ENCODE data around the gene AADACL3.
"Not testable (repeated sequence)": the region's sequence is repeated elsewhere in the genome, so short reads cannot be mapped to it uniquely, and the experiment has no call there.

Gene AADACL3, protein sequence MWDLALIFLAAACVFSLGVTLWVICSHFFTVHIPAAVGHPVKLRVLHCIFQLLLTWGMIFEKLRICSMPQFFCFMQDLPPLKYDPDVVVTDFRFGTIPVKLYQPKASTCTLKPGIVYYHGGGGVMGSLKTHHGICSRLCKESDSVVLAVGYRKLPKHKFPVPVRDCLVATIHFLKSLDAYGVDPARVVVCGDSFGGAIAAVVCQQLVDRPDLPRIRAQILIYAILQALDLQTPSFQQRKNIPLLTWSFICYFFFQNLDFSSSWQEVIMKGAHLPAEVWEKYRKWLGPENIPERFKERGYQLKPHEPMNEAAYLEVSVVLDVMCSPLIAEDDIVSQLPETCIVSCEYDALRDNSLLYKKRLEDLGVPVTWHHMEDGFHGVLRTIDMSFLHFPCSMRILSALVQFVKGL

DNA sequence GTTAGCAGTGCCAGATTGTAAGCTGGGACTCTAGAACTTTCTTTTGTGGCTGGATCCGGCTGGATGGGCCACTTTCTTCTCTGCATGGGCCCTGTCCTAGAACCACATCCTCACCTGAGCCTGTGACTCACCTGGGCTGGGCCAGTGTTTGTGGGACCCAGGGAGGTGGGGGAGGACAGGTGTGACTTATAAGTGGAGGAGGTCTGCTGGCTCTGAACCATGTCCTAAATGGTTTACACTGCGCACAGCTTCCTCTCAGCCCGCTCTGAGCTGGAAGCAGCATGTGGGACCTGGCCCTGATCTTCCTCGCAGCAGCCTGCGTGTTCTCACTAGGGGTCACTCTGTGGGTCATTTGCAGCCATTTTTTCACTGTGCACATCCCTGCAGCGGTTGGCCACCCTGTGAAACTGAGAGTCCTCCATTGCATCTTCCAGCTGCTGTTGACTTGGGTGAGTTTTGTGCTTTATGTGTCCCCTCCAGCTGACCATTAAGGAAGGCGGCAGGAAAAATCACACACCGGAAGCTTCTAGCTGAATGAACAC lies at the start of gene AADACL3:
AADACL3 (plus strand) TSS at position 215 of the 542 bp plus-strand sequence; CDS start at position 282, 67 bp downstream.
- DNase-seq (ENCODE audit: low read depth, low spot score): peak; percentile 27

DNA sequence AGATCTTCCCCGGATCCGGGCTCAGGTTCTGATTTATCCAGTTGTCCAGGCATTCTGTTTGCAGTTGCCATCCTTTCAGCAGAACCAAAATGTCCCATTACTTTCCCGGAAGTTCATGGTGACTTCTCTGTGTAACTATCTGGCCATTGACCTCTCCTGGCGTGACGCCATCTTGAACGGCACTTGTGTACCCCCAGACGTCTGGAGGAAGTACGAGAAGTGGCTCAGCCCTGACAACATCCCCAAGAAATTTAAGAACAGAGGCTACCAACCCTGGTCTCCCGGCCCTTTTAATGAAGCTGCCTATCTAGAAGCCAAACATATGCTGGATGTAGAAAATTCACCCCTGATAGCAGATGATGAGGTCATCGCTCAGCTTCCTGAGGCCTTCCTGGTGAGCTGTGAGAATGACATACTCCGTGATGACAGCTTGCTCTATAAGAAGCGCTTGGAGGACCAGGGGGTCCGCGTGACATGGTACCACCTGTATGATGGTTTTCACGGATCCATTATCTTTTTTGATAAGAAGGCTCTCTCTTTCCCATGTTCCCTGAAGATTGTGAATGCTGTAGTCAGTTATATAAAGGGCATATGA lies 49.7 kb upstream of the AADACL3 start:
- no peak for DNase-seq (ENCODE audit: low read depth, low spot score)

DNA sequence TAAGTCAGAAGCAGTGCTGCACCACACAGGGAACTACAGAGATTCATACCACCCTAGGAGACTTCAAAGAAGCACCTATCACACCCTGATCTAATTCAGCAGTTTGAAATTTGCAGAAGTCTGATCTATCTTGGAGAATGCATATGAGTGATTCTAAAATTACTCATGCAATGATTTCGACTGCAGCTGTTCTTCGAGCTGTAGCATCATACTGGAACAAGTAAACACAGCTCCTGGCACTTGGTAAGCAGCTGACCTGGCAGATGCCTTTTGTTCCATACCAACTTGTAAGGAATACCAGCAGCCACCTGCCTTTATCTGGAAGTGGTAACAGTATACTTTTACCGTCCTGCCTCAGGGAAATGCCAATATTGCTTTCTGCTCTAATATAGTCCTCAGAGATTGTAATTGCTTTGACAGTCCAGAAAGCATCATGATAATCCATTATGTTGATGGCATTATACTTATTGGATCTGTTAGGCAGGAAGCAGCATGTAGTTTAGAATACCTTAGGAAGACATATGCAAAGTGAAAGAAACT lies 46.3 kb upstream of the AADACL3 start:
- DNase-seq (ENCODE audit: low read depth, low spot score): no peak

DNA sequence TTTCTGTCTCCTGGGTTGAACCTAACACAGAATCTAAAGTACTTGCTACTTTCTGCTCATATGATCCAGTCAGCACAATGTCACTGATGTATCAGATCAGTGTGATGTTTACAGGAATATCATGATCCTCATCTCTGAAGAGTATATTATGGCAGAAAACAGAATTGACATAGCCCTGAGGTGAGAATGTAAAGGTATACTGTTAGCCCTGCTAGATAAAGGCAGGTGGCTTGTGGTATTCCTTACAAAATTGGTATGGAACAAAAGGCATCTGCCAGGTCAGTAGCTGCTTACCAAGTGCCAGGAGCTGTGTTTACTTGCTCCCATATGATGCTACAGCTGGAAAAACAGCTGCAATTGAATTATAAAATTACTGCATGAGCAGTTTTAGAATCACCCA lies 41.6 kb upstream of the AADACL3 start:
- no peak for DNase-seq (ENCODE audit: low read depth, low spot score)

DNA sequence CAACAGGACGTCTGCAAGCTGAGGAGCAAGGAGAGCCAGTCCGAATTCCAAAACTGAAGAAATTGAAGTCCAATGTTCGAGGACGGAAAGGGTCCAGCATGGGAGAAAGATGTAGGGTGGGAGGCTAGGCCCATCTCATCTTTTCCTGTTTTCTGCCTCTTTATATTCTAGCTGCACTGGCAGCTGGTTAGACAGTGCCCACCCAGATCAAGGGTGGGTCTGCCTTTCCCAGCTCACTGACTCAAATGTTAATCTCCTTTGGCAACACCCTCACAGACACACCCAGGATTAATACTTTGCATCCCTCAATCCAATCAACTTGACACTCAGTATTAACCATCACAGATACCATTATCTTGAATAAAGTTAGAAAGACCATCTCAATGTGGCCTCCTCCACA lies 39.8 kb upstream of the AADACL3 start:
- not testable (repeated sequence) for DNase-seq (ENCODE audit: low read depth, low spot score)

DNA sequence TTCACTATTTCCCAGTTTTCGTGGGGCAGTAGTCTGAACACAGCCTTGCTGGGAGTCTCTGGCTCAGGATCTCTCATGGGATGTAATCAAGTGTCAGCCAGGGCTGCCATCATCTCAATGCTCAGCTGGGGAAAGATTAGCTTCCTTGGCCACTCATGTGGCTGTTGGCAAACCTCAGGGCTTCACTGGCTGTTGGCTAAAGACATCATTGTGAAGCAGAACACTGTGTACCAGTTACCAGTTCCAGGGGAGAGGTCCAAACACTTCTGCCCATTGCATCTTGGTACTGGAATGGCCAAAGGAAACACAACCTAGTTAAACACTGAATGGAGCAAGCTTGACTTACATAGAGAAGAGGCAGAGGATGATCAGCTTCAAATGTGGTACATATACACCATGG lies 38.3 kb upstream of the AADACL3 start:
- DNase-seq (ENCODE audit: low read depth, low spot score): no peak

DNA sequence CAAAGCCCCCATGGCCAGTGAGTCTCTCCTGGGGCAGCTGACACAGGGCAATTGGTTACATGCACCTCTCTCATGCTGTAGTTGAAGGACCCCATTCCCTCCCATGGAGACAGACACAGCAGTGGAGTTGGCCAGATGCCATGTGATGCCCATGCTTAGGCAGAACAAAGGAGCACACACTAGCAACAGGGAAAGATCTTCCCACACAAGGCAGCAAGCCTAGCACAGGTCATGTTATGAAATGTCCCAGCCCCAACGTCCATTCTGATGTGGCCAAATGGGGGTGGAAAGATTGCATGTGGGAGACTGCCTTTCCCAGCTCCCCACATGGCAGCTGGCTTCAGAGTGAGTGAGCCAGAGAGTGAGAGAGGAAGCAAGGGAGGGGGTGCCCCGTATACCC lies 37.6 kb upstream of the AADACL3 start:
- DNase-seq (ENCODE audit: low read depth, low spot score): no peak

DNA sequence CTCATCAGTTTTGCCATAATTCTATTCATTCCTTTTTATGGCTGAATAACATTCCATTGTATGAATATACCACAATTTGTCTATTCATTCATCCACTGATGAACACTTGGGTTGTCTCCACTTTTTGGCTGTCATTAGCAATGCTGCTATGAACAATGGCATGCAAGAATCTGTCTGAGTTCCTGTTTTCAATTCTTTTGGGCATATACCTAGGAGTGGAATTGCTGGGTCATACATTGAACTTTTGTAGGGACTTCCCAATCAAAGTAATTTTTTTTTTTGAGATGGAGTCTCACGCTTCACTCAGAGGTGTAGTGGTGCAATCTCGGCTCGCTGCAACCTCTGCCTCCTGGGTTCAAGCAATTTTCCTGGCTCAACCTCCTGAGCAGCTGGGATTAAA lies 37.1 kb upstream of the AADACL3 start:
- no peak for DNase-seq (ENCODE audit: low read depth, low spot score)

DNA sequence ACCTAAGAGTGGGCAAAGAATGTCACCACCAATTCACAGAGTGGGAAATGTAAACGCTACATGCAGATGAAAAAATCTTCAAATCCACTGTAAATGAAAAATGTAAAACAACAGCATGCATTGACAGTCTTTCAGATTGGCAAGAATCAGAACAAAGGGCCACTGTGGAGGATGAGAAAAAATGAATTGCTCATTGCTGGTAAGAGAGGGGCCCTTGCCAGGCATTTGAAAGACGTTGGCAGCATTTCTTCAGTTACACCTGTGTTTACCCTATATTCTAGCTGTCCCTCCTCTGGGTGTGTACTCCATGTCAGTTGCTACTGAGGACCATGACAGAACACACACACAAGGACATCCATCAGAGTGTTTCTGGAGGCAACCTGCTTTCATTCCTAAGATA lies 25.8 kb upstream of the AADACL3 start:
- DNase-seq (ENCODE audit: low read depth, low spot score): no peak

DNA sequence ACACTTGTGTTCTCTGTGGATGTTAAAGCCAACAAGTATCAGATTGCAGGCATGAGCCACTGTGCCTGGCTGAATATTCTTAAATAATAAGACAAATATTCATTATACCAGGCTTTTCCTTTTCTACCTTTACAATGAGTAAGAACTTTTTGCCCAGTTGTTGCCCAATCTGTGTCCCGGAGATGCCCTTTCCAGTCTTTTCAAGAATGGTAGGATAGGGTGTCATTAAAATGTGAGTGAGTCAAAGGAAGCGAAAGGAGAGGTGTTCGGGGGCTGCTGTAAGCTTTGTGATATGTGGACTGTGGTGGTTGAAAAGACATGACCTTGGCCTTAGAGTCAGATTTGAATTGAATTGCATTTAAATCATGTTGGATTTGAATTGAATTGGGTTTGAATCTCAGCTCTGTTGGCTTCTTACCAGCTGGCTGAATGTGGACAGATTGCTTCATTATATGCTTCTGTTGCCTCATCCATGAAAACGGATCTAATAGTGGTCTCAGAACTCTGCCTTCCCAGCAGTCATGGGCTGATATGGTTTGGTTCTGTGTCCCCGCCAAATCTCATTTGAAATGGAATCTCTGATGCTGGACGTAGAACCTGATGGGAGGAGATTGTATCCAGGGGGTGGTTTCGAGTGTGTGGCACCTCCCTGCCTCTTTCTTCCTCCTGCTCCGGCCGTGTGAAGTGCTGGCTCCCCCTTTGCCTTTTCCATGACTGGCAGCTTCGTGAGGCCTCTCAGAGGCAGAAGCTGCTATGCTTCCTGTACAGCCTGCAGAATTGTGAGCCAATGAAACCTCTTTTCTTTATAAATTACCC lies 22.7 kb upstream of the AADACL3 start:
- DNase-seq (ENCODE audit: low read depth, low spot score): no peak

DNA sequence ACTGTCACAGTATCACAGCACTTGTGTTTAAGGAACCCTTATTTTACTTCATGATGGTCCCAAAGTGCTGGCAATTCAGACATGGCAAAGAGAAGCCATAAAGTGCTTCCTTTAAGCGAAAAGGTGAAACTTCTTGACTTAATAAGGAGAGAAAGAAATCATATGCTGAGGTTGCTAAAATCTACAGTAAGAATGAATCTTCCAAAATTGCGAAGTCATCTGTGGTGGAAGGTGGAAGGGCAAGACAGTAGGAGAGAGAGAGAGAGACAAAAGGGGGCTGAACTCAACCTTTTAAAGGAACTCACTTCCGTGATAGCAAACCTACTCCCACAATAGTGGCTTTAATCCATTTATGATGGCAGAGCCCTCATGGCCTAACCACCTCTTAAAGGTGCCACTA lies 19.3 kb upstream of the AADACL3 start:
- no peak for DNase-seq (ENCODE audit: low read depth, low spot score)

DNA sequence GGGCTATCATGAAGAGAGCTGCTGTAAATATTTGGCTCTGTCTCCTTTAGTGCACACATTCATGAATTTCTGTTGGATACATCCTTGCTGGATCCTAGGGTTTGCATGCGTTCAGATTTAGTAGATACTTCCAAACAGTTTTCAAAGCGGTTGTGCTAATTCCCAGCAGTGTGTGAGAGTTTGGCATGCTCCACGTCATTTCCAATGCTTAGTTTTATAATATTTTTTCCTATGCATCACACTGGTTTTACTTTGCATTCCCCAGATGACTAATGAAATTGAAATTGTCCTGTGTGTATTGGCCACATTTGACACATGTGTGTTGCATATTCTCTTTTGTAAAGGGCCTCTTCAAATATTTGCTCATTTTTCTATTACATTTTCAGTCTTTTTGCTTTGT lies 18.5 kb upstream of the AADACL3 start:
- no peak for DNase-seq (ENCODE audit: low read depth, low spot score)

DNA sequence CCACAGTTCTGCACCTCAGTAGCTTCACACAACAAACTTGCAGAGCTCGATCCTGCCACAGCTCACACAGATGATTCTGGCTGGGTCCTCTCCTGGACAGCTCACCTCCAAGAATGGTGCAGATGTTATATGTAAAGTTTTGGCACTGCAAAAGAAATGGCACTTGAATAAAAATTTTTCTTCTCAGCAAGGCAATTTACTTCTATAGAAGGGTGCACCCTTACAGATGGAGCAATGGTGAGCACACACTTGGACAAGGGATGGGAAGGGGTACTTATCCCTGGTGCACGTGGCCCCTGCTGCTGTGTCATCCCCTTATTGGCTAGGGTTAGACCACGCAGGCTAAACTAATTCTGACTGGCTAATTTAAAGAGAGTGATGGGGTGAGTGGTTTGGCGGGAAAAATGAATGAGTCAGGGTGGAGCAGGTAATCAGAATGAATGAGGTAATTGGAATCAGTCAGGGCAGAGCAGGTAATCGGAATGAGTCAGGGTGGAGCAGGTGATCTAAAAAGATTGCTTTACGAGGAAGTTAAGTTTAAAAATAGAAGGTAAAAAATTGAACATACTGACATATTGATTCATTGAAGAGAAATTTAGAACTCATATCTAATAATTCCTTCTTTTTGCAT lies 12.0 kb upstream of the AADACL3 start:
- DNase-seq (ENCODE audit: low read depth, low spot score): no peak

DNA sequence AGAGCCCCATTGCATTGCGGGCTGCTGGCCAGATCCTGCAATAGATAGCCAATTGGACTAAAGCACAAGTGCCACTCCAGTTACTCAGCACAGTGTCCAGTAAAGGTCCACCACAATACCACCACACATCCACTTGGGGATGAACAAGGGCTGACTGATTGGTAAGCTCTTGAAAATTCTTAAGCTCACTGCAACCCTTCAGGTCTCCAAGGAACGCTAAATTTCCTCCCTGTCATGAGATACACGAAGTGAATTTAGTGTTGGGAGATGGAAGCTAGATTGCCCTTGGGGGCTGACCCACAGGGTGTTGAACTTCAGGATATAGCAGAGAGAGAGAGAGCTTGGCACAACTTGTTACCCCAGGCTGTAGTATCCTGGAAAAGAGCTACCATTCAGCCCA lies 9.8 kb upstream of the AADACL3 start:
- DNase-seq (ENCODE audit: low read depth, low spot score): no peak

DNA sequence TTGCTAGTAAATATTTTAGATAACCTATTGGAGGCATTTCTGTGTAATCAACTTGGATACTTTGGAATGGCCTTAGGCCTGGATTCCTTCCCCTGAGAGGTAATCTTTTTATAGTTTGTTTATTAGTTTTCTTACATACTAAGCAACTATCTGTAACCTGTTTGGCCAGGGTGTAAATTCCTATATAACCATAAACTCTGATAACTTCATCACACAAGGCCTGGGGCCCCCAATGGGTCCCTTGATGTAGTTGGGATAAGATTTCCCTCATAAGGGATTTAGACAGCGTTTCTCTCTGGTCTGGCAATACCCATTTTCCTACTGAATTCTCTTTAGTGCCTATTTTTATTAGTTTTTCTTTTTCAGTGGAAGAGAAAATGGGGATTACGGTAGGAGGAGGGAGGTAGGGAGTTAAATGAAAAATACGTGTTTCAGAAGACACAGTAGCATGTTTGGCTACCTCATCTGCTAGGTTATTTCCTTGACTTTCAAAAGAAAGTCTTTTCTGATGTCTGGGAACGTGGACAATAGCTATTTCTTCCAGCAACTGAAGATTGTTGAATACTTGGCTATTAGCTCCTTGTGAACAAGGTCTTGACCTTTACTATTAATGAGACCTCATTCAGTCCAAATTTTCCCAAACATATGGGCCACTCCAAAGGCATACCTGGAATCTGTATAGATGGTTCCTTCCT lies 7.4 kb upstream of the AADACL3 start:
- no peak for DNase-seq (ENCODE audit: low read depth, low spot score)

DNA sequence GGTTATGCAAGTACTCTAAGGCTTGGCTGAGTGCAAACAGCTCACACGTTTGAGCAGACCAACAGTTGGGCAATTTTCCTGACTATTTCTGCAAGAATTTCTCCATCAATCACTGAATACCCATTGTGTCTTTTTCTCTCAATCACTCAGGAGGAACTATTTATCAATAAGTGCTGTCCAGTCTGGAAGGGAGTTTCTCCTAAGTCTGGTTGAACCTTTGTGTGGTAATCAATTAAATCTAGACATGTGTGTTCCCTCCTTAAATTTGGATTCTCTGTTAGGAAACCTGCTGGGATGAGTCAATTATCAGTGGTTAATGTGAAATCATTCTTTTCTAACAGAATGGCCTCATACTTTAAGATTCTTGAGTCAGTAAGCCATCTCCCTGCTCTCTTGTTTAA lies 6.8 kb upstream of the AADACL3 start:
- no peak for DNase-seq (ENCODE audit: low read depth, low spot score)

DNA sequence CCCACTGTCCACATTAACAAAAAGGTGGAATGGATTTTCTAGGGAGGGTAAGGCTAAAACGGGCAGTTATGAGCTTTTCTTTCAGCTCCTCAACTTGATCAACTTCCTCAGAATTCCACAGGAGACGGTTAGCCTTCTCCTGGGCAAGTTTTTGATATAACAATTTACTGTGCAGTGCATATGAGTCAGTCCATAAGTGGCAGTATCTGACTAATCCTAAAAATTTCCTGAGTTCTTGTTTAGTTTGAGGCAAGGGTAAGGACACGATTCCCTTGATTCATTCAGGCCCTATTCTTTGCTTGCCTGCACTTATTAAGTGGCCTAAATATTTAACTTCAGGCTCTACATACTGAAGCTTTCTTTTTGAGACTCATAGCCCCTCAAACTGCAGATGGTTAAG lies 6.2 kb upstream of the AADACL3 start:
- DNase-seq (ENCODE audit: low read depth, low spot score): no peak

DNA sequence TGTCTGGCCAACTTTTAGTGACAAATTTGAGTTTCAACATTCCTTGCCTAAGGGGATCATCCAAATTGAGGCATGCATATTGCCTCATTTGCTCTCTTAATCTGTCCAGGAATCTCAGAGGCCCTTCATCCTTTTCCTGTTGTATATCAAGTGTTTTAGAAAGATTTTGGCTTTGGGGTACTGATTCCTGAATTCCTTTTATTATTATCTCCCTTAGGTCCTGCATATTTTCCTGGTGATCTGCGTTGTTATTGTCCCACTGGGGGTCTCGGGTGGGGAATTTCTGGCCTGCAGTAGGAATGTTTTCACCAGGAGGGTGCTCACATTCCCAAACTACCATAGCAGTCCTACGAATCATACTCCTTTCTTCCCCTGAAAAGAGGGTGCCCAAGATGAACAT lies 4.4 kb upstream of the AADACL3 start:
- peak; percentile 28 for DNase-seq (ENCODE audit: low read depth, low spot score)

DNA sequence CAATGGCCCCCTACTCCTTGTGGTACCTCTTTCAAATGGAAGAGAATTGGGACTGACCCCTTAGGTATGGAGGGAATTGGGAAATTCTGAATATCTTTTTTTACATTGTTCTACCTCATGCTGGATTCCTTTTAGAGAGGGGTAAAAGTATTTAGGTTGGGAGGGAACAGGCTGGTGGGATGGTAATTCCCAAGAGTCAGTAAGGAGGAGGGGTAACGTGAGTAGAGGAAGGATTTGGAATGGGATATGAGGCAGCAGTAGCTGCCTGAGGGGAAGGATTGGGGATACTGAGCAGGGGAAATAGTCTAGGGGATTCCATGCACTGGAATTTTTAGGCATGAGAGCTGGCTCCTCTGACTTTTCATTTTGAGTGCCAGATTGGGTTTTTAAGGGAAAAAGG lies 3.8 kb upstream of the AADACL3 start:
- DNase-seq (ENCODE audit: low read depth, low spot score): peak; percentile 51

DNA sequence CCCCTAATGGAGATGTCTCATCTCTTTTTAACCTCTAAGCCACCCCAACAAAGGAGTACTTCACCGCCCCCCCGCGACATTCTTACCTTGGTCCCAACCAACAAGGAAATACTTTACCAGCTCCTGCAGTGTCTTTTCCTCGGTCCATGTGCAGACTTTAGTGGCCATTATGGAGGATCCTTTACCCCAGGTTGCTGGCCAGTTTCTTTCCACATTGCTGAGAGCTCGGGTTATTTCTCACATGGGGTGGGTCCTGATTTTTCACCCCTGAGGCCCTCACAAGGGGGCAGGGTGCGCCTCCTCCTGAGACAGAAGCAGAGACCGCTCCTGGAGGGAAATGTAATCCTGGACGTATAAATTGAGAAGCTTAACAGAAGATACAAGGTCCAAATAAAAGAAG lies 3.0 kb upstream of the AADACL3 start:
- peak; percentile 7 for DNase-seq (ENCODE audit: low read depth, low spot score)

DNA sequence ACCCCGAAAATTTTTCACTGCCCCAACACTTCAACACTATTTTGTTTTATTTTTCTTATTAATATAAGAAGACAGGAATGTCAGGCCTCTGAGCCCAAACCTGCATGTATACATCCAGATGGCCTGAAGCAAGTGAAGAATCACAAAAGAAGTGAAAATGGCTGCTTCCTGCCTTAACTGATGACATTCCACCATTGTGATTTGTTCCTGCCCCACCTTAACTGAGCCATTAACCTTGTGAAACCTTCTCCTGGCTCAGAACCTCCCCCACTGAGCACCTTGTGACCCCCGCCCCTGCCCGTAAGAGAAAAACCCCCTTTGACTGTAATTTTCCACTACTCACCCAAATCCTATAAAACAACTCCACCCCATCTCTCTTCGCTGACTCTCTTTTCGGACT lies 2.3 kb upstream of the AADACL3 start:
- peak; percentile 45 for DNase-seq (ENCODE audit: low read depth, low spot score)

Data from ELF-1 (cell line).